ENCODE measurements around the gene ILDR1.

- TF ChIP-seq CTCF (IDR thresholded peaks at IDR 0.05; ENCODE audit: low read depth, low read length) (no peak), EZH2phosphoT487 (IDR thresholded peaks at IDR 0.05; ENCODE audit: low read depth) (no peak)
Observed at GRCh38 chr3:121999931-122000330, 22.1 kb downstream of the ILDR1 start.

All from OCI-LY3 (cell line).